Measurements from ENCODE around the gene FHIP1B.

GRCh38 chr11:6237761-6238302 is 3.4 kb upstream of the FHIP1B start:
- TF ChIP-seq EZH2phosphoT487 (IDR thresholded peaks at IDR 0.05; ENCODE audit: insufficient read depth, low read depth) (no peak), EZH2 (IDR thresholded peaks at IDR 0.05; ENCODE audit: insufficient read depth, poor library complexity, severe bottlenecking) (no peak)
